Osteocyte (in vitro differentiated cells): ENCODE results near the gene ZKSCAN8. TPM values are rescaled to one million over a fixed set of nuclear protein-coding genes. Genes with fewer than 3 reads are reported as not detected.

Source experiments
- DNase-seq: peaks from one replicate; pipeline ENCODE4 v3.0.0; 2021; ENCODE audit warnings: mixed read lengths; ENCODE audit not compliant: unreplicated experiment; ENCODE audit errors: extremely low spot score
- H3K27ac Mint-ChIP-seq: one replicate; pipeline ENCODE4 v1.8.0; 2021; ENCODE audit warnings: mild to moderate bottlenecking, mixed read lengths; ENCODE audit not compliant: unreplicated experiment
- H3K27me3 Mint-ChIP-seq: one replicate; pipeline ENCODE4 v1.8.0; 2021; ENCODE audit warnings: mixed read lengths; ENCODE audit not compliant: unreplicated experiment
- H3K36me3 Mint-ChIP-seq: one replicate; pipeline ENCODE4 v1.8.0; 2021; ENCODE audit warnings: mixed read lengths; ENCODE audit not compliant: unreplicated experiment
- H3K4me1 Mint-ChIP-seq: one replicate; pipeline ENCODE4 v1.8.0; 2021; ENCODE audit warnings: mixed read lengths; ENCODE audit not compliant: unreplicated experiment
- H3K4me3 Mint-ChIP-seq: one replicate; pipeline ENCODE4 v1.8.0; 2021; ENCODE audit warnings: mild to moderate bottlenecking, moderate library complexity, mixed read lengths; ENCODE audit not compliant: unreplicated experiment
- H3K9me3 Mint-ChIP-seq: one replicate; pipeline ENCODE4 v1.8.0; 2021; ENCODE audit warnings: mixed read lengths; ENCODE audit not compliant: unreplicated experiment
- total RNA-seq: library from RNA; stranded (reverse); gene quantifications from 2 replicates; pipeline ENCODE4 v1.2.1, GENCODE V29; 2021
- TF ChIP-seq, protein P1 (sequence below): fragments of 200-600 bp; sonication (generic); IDR thresholded peaks from 2 replicates; pipeline ENCODE4 v1.5.0; 2021; ENCODE audit warnings: antibody characterized with exemption, mild to moderate bottlenecking, moderate library complexity

Gene ZKSCAN8
- total RNA-seq, 1 donor from 2014 or later: 36.3 TPM

DNA sequence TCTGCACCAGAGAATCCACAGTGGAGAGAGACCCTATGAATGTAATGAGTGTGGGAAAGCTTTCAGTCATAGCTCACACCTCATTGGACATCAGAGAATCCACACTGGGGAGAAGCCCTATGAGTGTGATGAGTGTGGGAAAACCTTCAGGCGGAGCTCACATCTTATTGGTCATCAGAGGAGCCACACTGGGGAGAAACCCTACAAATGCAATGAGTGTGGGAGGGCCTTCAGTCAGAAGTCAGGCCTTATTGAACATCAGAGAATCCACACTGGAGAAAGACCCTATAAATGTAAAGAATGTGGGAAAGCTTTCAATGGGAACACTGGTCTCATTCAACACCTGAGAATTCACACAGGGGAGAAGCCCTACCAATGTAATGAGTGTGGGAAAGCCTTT, 11.9 kb downstream of the ZKSCAN8 start:
- H3K27me3 Mint-ChIP-seq: no peaks in the 10 kb centered on the region

DNA sequence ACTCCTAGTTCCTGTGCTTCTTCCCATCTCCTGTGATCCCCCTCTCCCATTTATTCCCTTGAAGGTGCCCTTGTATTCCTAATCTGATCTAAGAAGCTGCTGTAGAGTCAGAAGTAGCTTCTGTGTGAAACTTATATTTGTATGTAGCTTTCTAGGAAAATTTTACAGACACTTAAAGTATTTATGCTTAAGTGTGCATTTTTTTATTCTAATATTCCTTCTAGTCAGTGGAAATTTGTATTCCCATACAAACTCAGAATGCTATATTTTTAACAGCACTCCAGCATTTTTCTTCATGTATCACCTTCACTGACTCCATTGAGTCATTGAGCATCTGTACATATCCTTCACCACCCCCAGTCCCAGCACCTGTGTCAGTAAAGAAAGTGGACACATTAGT, 12.7 kb downstream of the ZKSCAN8 start:
- H3K4me1 Mint-ChIP-seq: no peaks in the 10 kb centered on the region
- H3K4me3 Mint-ChIP-seq: no peak overlapping the region
- peaks cover 85% of the 10 kb centered on the region for H3K36me3 Mint-ChIP-seq
- no peak overlapping the region for H3K27ac Mint-ChIP-seq
- no peaks in the 10 kb centered on the region for H3K27me3 Mint-ChIP-seq
- H3K9me3 Mint-ChIP-seq: peaks cover 5% of the 10 kb centered on the region
- TF ChIP-seq, protein P1, sequence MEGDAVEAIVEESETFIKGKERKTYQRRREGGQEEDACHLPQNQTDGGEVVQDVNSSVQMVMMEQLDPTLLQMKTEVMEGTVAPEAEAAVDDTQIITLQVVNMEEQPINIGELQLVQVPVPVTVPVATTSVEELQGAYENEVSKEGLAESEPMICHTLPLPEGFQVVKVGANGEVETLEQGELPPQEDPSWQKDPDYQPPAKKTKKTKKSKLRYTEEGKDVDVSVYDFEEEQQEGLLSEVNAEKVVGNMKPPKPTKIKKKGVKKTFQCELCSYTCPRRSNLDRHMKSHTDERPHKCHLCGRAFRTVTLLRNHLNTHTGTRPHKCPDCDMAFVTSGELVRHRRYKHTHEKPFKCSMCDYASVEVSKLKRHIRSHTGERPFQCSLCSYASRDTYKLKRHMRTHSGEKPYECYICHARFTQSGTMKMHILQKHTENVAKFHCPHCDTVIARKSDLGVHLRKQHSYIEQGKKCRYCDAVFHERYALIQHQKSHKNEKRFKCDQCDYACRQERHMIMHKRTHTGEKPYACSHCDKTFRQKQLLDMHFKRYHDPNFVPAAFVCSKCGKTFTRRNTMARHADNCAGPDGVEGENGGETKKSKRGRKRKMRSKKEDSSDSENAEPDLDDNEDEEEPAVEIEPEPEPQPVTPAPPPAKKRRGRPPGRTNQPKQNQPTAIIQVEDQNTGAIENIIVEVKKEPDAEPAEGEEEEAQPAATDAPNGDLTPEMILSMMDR: no peak
- DNase-seq: no peak

More for the DNA sequence above, 11.9 kb downstream of the ZKSCAN8 start:
- TF ChIP-seq, protein P1: no peak
- Mint-ChIP-seq H3K9me3 (peaks cover 5% of the 10 kb centered on the region), H3K36me3 (peaks cover 87% of the 10 kb centered on the region), H3K4me1 (no peaks in the 10 kb centered on the region), H3K4me3 (no peak overlapping the region), H3K27ac (no peak overlapping the region)
- DNase-seq: no peak

DNA sequence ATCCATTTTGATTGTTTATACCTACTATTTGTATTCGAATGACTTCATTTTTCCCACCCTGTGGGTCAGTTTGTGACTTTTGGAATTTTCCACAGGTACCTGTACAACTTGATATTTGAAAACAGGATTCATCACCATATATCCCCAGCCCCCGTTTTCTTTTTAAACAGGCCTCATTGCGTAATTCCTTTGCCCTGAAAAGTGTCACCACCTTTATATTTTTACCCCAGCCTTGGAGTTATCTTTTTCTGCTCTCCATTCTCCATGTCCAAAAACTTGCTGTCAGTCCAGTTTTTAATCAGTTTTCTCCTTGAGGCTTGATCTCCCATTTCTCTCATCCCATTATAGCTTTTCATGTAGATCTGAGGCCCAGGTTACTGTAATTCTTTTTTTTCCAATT, 16.6 kb downstream of the ZKSCAN8 start:
- TF ChIP-seq, protein P1: no peak
- H3K4me1 Mint-ChIP-seq: peaks cover 12% of the 10 kb centered on the region
- no peak overlapping the region for H3K27ac Mint-ChIP-seq
- H3K36me3 Mint-ChIP-seq: peaks cover 54% of the 10 kb centered on the region
- H3K27me3 Mint-ChIP-seq: no peaks in the 10 kb centered on the region
- H3K9me3 Mint-ChIP-seq: peaks cover 4% of the 10 kb centered on the region
- no peak overlapping the region for H3K4me3 Mint-ChIP-seq
- no peak for DNase-seq

DNA sequence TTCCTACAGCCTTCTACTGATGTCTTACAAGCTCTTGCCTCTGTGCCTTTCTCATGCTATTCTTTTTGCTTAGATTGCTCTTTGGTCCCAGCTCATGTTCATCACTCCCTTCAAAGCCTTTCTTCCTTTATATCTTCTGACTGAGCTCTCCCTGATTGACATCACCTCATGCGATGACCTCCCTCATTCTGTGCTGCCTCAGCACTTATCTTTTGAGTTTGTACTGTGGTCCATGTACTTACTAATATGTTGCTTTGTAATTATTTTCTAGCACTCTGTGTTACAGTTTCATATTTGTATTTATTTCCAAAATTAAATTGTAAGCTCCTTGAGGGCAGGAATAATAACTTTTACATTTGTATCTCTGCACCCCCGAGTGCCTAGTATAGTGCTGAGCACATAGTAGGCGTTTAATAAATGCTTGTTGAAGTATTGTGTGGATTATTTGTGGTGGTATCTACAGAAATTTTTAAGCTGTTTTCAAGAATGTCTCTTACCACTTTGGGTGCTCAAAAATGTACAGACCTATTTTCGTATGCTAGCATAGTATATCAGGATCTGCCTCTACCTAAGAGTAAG, 17.4 kb downstream of the ZKSCAN8 start:
- no peaks in the 10 kb centered on the region for H3K27me3 Mint-ChIP-seq
- H3K36me3 Mint-ChIP-seq: peaks cover 46% of the 10 kb centered on the region
- H3K4me1 Mint-ChIP-seq: peaks cover 12% of the 10 kb centered on the region
- TF ChIP-seq, protein P1: no peak
- peaks cover 4% of the 10 kb centered on the region for H3K9me3 Mint-ChIP-seq
- no peak overlapping the region for H3K4me3 Mint-ChIP-seq
- H3K27ac Mint-ChIP-seq: no peak overlapping the region
- DNase-seq: no peak

DNA sequence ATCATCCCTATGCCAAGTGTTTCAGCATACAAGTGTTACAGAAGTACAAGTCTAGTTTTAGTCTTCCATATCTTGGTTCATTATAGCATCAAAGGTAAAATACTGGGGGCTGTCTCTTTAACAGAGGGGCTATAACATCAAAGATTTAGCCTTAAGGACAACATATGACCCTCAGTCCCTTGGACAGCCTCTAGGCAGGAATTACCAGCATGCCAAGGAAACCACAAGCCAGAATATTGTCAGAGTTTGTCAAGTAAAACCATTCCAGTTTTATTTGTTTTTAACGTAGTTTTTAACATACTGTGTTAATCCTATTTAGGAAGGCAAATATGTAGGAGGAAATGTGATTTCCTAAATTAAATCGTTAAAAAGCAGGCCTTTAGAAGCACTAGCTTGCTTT, 18.6 kb downstream of the ZKSCAN8 start:
- peaks cover 38% of the 10 kb centered on the region for H3K36me3 Mint-ChIP-seq
- peaks cover 12% of the 10 kb centered on the region for H3K4me1 Mint-ChIP-seq
- peaks cover 4% of the 10 kb centered on the region for H3K9me3 Mint-ChIP-seq
- H3K27ac Mint-ChIP-seq: no peak overlapping the region
- H3K27me3 Mint-ChIP-seq: no peaks in the 10 kb centered on the region
- TF ChIP-seq, protein P1: no peak
- no peak for DNase-seq
- no peak overlapping the region for H3K4me3 Mint-ChIP-seq
